Measurements from ENCODE around the gene MCRS1.
A peak's percentile ranks its signal among the peaks of the same experiment; 100 is the strongest.

The MCRS1 gene

DNA sequence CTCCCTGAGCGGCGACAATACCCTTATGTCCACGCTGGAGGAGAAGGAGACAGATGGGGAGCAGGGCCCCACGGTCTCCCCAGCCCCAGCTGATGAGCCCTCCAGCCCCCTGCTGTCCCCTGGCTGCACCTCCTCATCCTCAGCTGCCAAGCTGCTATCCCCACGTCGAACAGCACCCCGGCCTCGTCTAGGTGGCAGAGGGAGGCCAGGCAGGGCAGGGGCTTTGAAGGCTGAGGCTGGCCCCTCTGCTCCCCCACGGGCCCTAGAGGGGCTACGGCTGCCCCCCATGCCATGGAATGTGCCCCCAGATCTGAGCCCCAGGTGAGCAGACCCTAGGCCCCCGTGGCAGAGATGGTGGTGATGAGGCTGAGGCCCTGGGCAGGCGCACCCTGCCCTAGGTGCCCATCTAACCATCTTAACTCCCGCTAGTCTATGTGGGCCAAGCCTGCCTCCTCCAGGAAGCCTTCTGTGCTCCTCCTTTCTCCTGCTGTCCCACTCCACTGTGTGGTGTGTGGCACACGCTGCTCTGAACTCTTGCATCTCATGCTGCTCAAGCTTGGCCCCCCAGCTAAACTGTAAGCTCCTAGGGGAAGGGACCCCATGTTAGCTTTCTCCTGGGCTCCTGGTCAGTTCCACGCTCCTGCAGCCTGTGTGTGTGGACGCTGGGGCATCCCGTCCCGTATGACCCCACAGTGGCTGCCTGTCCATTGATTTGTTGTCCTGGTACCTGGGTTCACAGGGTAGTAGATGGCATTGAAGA, 12.1 kb downstream of the MCRS1 start:
- DNase-seq, result no peak

GRCh38 chr12:49554266-49554665, 13.7 kb downstream of the MCRS1 start:
- DNase-seq, result no peak

DNA sequence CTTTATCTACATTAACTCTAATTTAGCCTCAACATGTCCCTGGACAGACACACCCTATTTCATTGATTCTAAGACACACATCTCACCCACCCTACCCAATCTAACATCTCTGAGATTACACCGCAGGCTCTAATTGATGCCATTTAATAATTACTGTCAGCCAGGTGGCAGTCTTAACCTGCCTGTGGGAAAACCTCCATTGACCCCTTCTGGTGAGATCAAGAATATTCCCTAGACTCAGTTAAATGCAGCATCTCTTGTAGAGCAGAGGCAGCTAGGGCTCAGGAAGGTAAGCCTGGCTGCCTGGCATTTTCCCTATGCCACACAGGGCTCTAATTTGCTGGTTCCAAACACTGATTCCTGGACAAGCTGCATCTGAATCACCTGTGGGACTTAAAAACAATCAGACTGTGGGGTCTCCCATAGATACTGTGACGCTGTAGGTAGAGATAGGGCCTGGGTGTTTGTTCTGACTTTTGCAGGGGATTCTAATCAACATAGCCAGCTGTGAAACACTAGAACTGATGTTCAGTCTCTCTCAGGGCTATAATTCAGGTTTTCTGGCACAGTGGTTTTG, 14.3 kb downstream of the MCRS1 start:
- no peak for DNase-seq

DNA sequence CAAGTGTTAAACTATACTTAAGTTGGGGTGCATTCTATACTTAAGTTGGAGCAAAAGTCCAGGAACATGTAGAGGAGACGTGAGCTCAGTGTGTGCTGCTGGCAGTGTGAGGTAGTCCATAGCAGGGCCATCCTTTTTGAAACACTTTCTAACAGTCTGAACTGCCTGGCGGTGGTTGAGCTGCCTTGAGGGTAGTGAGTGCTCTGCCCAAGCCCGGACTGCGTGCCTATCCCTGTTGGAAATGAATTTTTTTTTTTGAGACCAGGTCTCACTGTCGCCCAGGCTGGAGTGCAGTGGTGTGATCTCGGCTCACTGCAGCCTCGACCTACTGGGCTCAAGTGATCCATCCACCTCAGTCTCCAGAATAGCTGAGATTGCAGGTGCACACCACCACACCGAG, 15.0 kb downstream of the MCRS1 start:
- no peak for DNase-seq

GRCh38 chr12:49552425-49552824, 15.5 kb downstream of the MCRS1 start:
- DNase-seq, result no peak

DNA sequence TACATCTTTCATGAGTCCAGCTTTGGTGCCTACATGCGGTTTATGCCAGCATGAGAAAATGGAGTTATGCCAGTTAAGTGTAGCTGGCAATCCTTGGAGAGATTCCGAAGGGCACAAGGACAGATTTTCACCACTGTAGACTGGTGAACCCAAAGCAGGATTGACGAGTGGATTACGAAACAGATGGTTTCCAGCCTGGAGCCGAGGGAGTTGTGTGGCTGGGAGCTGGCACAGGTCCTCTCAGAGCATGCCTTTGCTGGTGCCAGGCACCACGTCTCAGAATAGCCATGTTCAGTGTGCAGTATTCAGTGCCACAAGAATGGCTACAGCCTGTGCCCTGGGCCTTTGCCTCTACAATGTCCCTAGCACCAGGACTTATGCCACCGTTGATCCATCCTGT, 15.9 kb downstream of the MCRS1 start:
- no peak for DNase-seq

GRCh38 chr12:49550693-49551252, 17.2 kb downstream of the MCRS1 start:
- DNase-seq, result no peak

- no peak for DNase-seq
Observed at GRCh38 chr12:49549735-49550692, 17.9 kb downstream of the MCRS1 start.

DNA sequence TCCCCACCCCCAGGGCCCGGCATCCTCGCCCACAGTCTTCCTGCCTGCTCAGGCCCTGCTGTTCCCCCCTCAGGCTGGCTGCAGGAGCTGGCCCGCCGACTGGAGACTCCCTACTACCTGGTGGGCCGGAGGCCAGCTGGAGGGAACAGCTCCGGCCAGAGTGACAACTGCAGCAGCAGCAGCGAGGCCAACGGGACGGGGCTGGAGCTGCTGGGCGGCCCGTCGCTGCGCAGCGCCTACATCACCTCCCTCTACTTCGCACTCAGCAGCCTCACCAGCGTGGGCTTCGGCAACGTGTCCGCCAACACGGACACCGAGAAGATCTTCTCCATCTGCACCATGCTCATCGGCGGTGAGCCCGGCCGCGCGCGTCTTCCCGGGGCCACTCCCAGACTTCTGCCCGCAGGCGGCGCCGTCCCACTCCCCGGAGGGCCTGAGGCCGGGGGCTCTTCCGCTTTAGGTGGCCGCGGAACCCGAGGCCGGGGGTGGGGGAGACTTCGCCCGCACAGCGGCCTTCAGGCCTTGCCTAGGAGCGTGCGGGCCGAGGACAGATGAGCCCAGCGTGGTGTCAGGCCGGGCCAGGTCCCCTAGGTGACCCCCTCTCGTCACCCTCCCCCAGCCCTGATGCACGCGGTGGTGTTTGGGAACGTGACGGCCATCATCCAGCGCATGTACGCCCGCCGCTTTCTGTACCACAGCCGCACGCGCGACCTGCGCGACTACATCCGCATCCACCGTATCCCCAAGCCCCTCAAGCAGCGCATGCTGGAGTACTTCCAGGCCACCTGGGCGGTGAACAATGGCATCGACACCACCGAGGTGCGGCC, 18.9 kb downstream of the MCRS1 start:
- DNase-seq, result peak in 1 of 2 donors; percentile 22

DNA sequence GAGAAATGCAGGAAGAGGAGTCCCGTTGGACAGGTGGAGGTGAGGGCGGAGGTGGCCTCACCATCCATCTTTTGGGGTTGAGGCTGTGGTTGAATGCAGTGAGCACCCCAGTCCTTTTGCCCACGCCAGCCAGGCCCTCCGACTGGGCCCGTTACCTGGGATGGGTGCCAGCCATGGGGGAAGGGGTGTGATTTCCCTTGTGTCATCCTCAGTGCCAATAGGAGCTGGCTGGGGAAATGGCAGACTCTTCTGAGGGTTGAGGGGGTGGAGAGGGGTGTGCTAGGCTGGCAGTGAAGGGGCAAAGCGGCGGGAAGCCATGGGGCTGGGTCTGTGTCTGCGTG, 19.5 kb downstream of the MCRS1 start:
- no peak for DNase-seq

DNA sequence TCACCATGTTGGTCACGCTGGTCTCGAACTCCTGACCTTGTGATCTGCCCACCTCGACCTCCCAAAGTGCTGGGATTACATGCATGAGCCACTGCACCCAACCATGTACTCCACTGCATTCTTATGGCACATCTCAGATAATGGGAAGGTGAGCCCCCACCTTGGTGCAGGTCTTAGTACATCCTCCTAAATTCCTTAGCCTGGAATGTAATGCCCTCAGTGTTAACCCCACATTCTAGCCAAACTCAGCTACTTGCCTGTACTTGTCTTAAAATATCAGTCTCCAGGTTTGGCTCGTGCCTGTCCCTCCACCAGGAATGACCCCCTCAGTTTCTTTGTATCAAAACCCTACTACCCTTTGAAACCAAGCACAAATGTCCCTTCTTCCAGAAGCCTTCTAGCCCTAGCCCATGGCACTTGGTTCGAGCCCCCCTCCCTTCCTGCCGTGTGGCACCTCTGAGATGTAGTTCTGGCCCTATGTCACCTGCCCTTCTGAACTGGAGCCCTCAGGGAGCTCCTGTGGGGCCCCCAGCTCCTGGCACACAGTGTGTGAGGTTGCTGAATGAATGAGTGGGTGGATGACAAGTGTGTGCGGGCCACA, 20.8 kb downstream of the MCRS1 start:
- no peak for DNase-seq

GRCh38 chr12:49546481-49546880, 21.5 kb downstream of the MCRS1 start:
- DNase-seq, result no peak

GRCh38 chr12:49545815-49546214, 22.1 kb downstream of the MCRS1 start:
- no peak for DNase-seq

GRCh38 chr12:49543914-49544815, 23.8 kb downstream of the MCRS1 start:
- no peak for DNase-seq

DNA sequence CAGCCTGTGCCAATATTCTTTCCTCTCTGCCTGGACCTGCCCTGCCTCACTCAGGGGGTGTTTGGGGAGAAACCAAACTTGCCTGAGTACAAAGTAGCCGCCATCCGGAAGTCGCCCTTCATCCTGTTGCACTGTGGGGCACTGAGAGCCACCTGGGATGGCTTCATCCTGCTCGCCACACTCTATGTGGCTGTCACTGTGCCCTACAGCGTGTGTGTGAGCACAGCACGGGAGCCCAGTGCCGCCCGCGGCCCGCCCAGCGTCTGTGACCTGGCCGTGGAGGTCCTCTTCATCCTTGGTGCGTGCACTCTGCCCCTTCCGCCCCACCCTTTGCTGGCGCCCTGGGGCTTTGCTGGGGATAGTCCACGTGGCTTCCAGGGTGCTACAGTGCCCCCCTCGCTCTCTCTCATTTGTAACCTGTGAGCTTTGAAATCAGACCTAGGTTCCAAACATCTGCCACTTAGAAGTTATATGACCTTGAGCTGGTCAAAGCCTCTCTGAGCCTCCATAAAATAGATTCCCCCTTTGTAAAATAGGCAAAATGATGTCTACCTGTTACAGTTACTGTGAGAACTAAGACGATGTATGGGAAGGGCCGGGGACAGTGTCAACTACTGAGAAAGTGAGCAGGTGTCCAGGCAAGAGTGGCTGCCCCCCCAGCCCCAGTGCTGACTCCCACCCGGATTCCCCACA, 24.6 kb downstream of the MCRS1 start:
- no peak for DNase-seq

DNA sequence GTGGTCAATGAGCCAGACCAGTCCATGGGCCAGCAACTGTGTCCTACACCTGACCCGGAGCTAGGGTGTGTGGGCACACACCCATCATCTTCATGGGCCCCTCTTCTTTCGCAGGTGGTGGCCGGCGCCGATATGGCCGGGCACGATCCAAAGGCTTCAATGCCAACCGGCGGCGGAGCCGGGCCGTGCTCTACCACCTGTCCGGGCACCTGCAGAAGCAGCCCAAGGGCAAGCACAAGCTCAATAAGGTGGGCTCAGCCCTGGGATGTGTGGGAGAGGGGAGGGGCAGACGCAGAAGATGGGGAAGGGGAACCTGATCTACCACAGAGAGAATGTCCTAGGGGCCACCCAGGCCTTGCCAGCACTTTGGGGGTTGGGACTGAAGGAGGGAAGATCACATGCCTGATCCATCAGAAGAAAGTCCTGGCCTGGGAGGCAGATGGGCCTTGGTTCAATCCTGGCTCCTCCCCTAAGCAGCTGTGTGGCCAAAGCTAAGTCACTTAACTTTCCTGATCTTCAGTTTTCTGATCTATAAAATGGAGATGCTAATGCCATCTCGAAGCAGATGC, 25.3 kb downstream of the MCRS1 start:
- DNase-seq, result no peak

DNA sequence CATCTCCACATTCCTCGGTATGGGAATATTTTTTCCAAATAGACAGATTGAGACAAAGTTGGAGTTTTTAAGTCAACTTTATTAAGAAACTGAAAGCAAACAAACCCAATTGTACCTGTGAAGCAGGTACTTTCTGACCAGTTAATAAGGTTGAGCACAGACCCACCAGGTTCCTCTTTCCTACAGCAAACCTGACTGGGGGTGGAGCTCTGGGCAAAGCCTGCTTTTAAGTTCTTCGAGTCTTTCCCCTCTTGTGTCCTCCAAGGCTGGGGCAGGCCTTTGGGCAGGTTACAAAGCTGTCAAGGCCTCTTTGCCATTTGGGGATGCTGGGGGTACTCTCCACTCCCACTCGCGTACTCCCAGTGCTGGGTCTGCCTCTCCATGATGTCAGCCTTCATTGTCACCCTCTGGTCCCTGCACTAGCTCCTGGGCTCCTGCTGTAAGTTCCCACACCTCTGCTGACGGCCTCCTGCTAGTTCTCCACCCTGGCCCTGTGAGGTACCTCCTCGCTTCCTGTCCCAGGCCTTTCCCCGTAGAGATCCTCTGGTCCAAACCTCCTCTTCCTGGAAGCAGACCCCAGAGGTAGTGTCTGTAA, 25.9 kb downstream of the MCRS1 start:
- no peak for DNase-seq

DNA sequence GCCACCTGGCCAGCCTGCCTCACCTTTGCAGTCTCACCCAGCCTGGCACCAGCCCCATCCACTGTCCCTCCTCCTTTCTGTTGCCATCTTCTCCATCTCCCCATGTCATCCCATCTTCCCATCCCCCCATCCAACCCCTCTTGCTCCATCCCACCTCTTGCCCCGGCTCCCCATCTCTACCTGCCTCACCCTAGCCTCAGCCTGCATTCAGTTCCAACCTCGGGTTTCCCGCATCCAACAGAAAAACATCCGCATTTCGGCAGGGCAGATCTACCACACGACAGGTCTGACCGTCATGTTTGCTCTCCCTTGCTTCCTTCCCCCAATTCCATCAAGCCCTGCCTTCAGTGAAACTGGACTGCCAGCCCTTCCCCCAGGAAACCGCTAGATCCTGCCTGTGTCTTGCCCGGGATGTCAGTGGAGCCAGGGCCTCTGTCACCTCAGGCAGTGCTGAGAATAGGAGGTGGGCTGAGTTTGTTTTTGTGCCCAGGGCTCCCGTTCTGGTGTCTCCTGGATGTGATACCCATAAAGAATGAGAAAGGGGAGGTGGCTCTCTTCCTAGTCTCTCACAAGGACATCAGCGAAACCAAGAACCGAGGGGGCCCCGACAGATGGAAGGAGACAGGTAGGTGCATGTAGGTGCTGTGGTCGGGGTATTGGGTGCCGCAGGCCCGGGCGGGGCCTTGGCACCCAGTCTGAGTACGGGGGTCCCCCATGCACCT, 26.6 kb downstream of the MCRS1 start:
- no peak for DNase-seq

Data from activated CD4-positive, alpha-beta T cell treated with anti-CD3 and anti-CD28 coated beads for 4 hours (primary cell).